A549 (cell line): ENCODE measurements around the gene FOXK1. TPM values are rescaled to one million over a fixed set of nuclear protein-coding genes. Genes with fewer than 3 reads are reported as not detected.
A peak's percentile ranks its signal among the peaks of the same experiment; 100 is the strongest.
"Not testable (repeated sequence)": the region's sequence is repeated elsewhere in the genome, so short reads cannot be mapped to it uniquely, and the experiment has no call there.

ENCODE experiments used
- ATAC-seq, 2 experiments: fragments of 200-7000 bp in 1 of 2; fragments of >200 bp in 1 of 2; cut with Nextera tagmentation in 1 of 2; cut with Tn5 transposase in 1 of 2; 3 replicates each; pipeline versions ENCODE4 v1.8.0 to v1.9.1; 2018 to 2020; ENCODE audit warnings: mild to moderate bottlenecking in 1 of 2, moderate library complexity in 1 of 2
- CTCF ChIA-PET: fragments of 300-600 bp; sonication (Branson Sonifier 250); formaldehyde crosslinking; extraction: SDS; loops from one replicate; lab custom pipeline; 2021; ENCODE audit warnings: antibody characterized with exemption, inconsistent platforms; lab: Yijun Ruan, JAX
- POLR2A ChIA-PET: fragments of 350-600 bp; formaldehyde crosslinking; extraction: SDS; loops from one replicate; lab custom pipeline; 2021; ENCODE audit warnings: antibody characterized with exemption, inconsistent platforms; lab: Yijun Ruan, JAX
- DNase-seq, 2 experiments: peaks; one replicate each; pipeline versions ENCODE4 v3.0.0 to v3.0.0-alpha.2; 2011 to 2016; ENCODE audit warnings: low read depth in 1 of 2, low spot score in 1 of 2
- FAIRE-seq: peaks from 2 replicates; lab custom pipeline; 2011; peaks lifted over from hg19 to GRCh38; lab: Jason Lieb, UNC
- H3K27ac ChIP-seq, 2 experiments: fragments of >200 bp; sonication (Bioruptor Twin); formaldehyde crosslinking; 3 replicates each; pipeline ENCODE4 v1.5.1; 2016 to 2017
- H3K4me1 ChIP-seq: fragments of >200 bp; sonication (Bioruptor Twin); formaldehyde crosslinking; 3 replicates; pipeline ENCODE4 v1.6.1; 2016
- H3K4me2 ChIP-seq: fragments of >200 bp; sonication (Bioruptor Twin); formaldehyde crosslinking; 3 replicates; pipeline ENCODE4 v1.6.1; 2016
- H3K4me3 ChIP-seq: fragments of >200 bp; sonication (Bioruptor Twin); formaldehyde crosslinking; 3 replicates; pipeline ENCODE4 v1.5.1; 2016
- H3K9me3 ChIP-seq: fragments of >200 bp; sonication (Bioruptor Twin); formaldehyde crosslinking; 3 replicates; pipeline ENCODE4 v1.6.1; 2016
- CBX2 ChIP-seq: fragments of 200-600 bp; sonication (generic); IDR thresholded peaks from 2 replicates; pipeline ENCODE4 v1.6.1; 2016; ENCODE audit warnings: low read depth, mild to moderate bottlenecking, borderline replicate concordance
- CTCF ChIP-seq: fragments of >200 bp; sonication (Bioruptor Twin); formaldehyde crosslinking; IDR thresholded peaks from 3 replicates; pipeline ENCODE4 v1.5.1; 2016
- EP300 ChIP-seq, 2 experiments: fragments of >200 bp; sonication (Bioruptor Twin); formaldehyde crosslinking; IDR thresholded peaks; 2 replicates in 1 of 2; 3 replicates in 1 of 2; pipeline ENCODE4 v1.6.1; 2016 to 2017
- ESRRA ChIP-seq: fragments of 150-350 bp; IDR thresholded peaks from 2 replicates; pipeline ENCODE4 v1.6.1; 2014; ENCODE audit warnings: mild to moderate bottlenecking, low read length, borderline replicate concordance
- FOSB ChIP-seq: fragments of 250-450 bp; sonication (Bioruptor Pico); IDR thresholded peaks from 2 replicates; pipeline ENCODE4 v1.5.0; 2020; ENCODE audit warnings: mild to moderate bottlenecking, moderate library complexity
- FOSL2 ChIP-seq, 2 experiments: fragments of 450-650 bp in 1 of 2; fragments of >200 bp in 1 of 2; sonication (Bioruptor Twin) in 1 of 2; formaldehyde crosslinking; IDR thresholded peaks; 2 replicates each; pipeline versions ENCODE4 v1.5.0 to v1.6.1; 2016 to 2020; ENCODE audit warnings: mild to moderate bottlenecking in 1 of 2, moderate library complexity in 1 of 2
- HMGXB4 ChIP-seq: fragments of 250-450 bp; sonication (Bioruptor Pico); IDR thresholded peaks from 2 replicates; pipeline ENCODE4 v1.5.0; 2021; ENCODE audit warnings: mild to moderate bottlenecking, moderate library complexity, borderline replicate concordance
- HOXB13 ChIP-seq: fragments of 250-450 bp; sonication (Bioruptor Pico); IDR thresholded peaks from 2 replicates; pipeline ENCODE4 v1.5.0; 2020; ENCODE audit warnings: low read depth, mild to moderate bottlenecking, moderate library complexity
- JUN ChIP-seq, 2 experiments: fragments of >200 bp; sonication (Bioruptor Twin); formaldehyde crosslinking; IDR thresholded peaks; 2 replicates in 1 of 2; 3 replicates in 1 of 2; pipeline ENCODE4 v1.6.1; 2016 to 2017
- JUNB ChIP-seq: fragments of >200 bp; sonication (Bioruptor Twin); formaldehyde crosslinking; IDR thresholded peaks from 2 replicates; pipeline ENCODE4 v1.6.1; 2016
- KDM1A ChIP-seq: fragments of 200-600 bp; sonication (generic); IDR thresholded peaks from 2 replicates; pipeline ENCODE4 v1.6.1; 2016; ENCODE audit warnings: low read depth, mild to moderate bottlenecking
- PBX3 ChIP-seq: IDR thresholded peaks from 2 replicates; pipeline ENCODE4 v1.6.1; 2012
- RAD21 ChIP-seq, 2 experiments: fragments of >200 bp in 1 of 2; sonication (Bioruptor Twin) in 1 of 2; formaldehyde crosslinking in 1 of 2; IDR thresholded peaks in 1 of 2; conservative IDR thresholded peaks in 1 of 2; 2 replicates in 1 of 2; 3 replicates in 1 of 2; pipeline ENCODE4 v1.6.1; 2012 to 2018; ENCODE audit warnings: inconsistent platforms in 1 of 2
- RFX5 ChIP-seq: fragments of 450-650 bp; IDR thresholded peaks from 2 replicates; pipeline ENCODE4 v1.7.1; 2014; ENCODE audit warnings: antibody characterized with exemption, mild to moderate bottlenecking, moderate library complexity
- RNF2 ChIP-seq: fragments of 200-600 bp; sonication (generic); IDR thresholded peaks from 2 replicates; pipeline ENCODE4 v1.6.1; 2016; ENCODE audit warnings: low read depth, mild to moderate bottlenecking, antibody characterized with exemption, moderate library complexity, borderline replicate concordance
- ZC3H11A ChIP-seq: fragments of 450-650 bp; IDR thresholded peaks from 2 replicates; pipeline ENCODE4 v1.6.1; 2014; ENCODE audit warnings: antibody characterized with exemption, mild to moderate bottlenecking
- ZNF302 ChIP-seq: fragments of 250-450 bp; sonication (Bioruptor Pico); IDR thresholded peaks from 2 replicates; pipeline ENCODE4 v1.9.0; 2021; ENCODE audit warnings: inconsistent platforms, mild to moderate bottlenecking, moderate library complexity
- WGBS: methylation state at CpG from one replicate; pipeline ENCODE4 v1.1.6; 2017; ENCODE audit errors: missing lambda C conversion rate; 5-methylcytosine and 5-hydroxymethylcytosine counted together
- polyA plus RNA-seq, 4 experiments: library from polyadenylated mRNA; depleted of rRNA in 3 of 4; stranded (reverse); fragments of >200 nt; fragmentation: RNase III in 1 of 4; extraction: RNeasy Plus Mini Kit Qiagen cat#74134 plus additional on column Dnase treatment in 1 of 4; gene quantifications; 2 replicates in 3 of 4; 3 replicates in 1 of 4; pipeline ENCODE4 v1.2.3, GENCODE V29; 2011 to 2017

Gene FOXK1
- polyA plus RNA-seq, 2 of the 4 experiments (the other 2 are of a cell fraction) = 6.8 to 10.9 TPM

- Histone ChIP-seq H3K9me3 (no peaks in the 10 kb centered on the region), H3K4me1 (peaks cover 9% of the 10 kb centered on the region; the same call in 1 of the 3 replicates), H3K27ac (peak overlapping the region; percentile 89 to 98), H3K4me2 (peak overlapping the region; percentile 78), H3K4me3 (peak overlapping the region; percentile 57)
- POLR2A ChIA-PET = interaction anchor here (0.8 to 2.3 kb wide), 10 partner anchors 10 to 133 kb away, joined by 5 to 48 read pairs (median 15); partner anchors contain the start of genes AP5Z1 and FOXK1
- FAIRE-seq (no peak), DNase-seq (no peak), ATAC-seq (no peak)
- CTCF ChIA-PET = interaction anchor here (0.8 to 2.6 kb wide), 17 partner anchors 9 to 1857 kb away, joined by 3 to 26 read pairs (median 7); no protein-coding TSS in a partner anchor
- 53% methylated on average over 20 of the region's 20 CpGs for WGBS
- 0 out of 2 replicates have a peak, but pooled peaks have one; percentile 58 for TF ChIP-seq FOSB
- no peak for TF ChIP-seq CTCF
Observed at GRCh38 chr7:4642468-4643203, 39.5 kb upstream of the FOXK1 start.

- FAIRE-seq; H3K9me3 ChIP-seq; H3K4me3 ChIP-seq; DNase-seq; H3K4me1 ChIP-seq; ATAC-seq; POLR2A ChIA-PET; TF ChIP-seq FOSL2 (IDR thresholded peaks at IDR 0.05): not testable (repeated sequence)
- whole genome bisulfite sequencing = 93% methylated on average over 5 of the region's 5 CpGs
- CTCF ChIA-PET = interaction anchor here (1.1 to 1.7 kb wide), 3 partner anchors 32 to 58 kb away, joined by 3 to 7 read pairs (median 3); no protein-coding TSS in a partner anchor
- TF ChIP-seq FOSL2 (CRISPR knock-in tag; IDR thresholded peaks at IDR 0.05) = peak; percentile 21; the same call in 1 of the 2 replicates
- Histone ChIP-seq H3K4me2 (peak overlapping the region; percentile 78), H3K27ac (peak overlapping the region in 1 of 2 experiments; percentile 98; a peak in 3 of 6 replicates)
Observed at GRCh38 chr7:4643204-4643471, 39.0 kb upstream of the FOXK1 start.

- Histone ChIP-seq H3K9me3 (no peaks in the 10 kb centered on the region), H3K4me2 (no peak overlapping the region), H3K4me1 (peaks cover 9% of the 10 kb centered on the region; the same call in 1 of the 3 replicates), H3K27ac (no peak overlapping the region), H3K4me3 (no peak overlapping the region)
- ChIA-PET POLR2A (no interaction called here), CTCF (interaction anchor here (0.8 to 4.8 kb wide), 2 partner anchors 15 to 109 kb away, joined by 3 to 18 read pairs; no protein-coding TSS in a partner anchor)
- 64% methylated on average over 2 of the region's 2 CpGs for WGBS
- no peak for ATAC-seq
- TF ChIP-seq RAD21 (conservative IDR thresholded peaks at IDR 0.05 in 1 of 2, IDR thresholded peaks at IDR 0.05 in 1 of 2) (no peak), ZC3H11A (no peak), RFX5 (no peak), FOSB (no peak), HOXB13 (CRISPR knock-in tag) (no peak), EP300 (IDR thresholded peaks at IDR 0.05) (no peak), JUN (IDR thresholded peaks at IDR 0.05) (no peak), ESRRA (no peak), HMGXB4 (no peak), PBX3 (no peak), FOSL2 (IDR thresholded peaks at IDR 0.05) (no peak), FOSL2 (CRISPR knock-in tag; IDR thresholded peaks at IDR 0.05) (no peak), CBX2 (no peak), RNF2 (no peak), KDM1A (no peak), JUNB (no peak), ZNF302 (CRISPR knock-in tag) (no peak), CTCF (no peak)
- DNase-seq = no peak
- no peak for FAIRE-seq
Observed at GRCh38 chr7:4645246-4645645, 36.8 kb upstream of the FOXK1 start.
